ENCODE results near the gene KRTAP5-10. TPM values are rescaled to one million over a fixed set of nuclear protein-coding genes. Genes with fewer than 3 reads are reported as not detected.
"Not testable (repeated sequence)": the region's sequence is repeated elsewhere in the genome, so short reads cannot be mapped to it uniquely, and the experiment has no call there.

KRTAP5-10 gene
- total and polyA plus RNA-seq, 5 donors from 2014 or later: not detected

DNA sequence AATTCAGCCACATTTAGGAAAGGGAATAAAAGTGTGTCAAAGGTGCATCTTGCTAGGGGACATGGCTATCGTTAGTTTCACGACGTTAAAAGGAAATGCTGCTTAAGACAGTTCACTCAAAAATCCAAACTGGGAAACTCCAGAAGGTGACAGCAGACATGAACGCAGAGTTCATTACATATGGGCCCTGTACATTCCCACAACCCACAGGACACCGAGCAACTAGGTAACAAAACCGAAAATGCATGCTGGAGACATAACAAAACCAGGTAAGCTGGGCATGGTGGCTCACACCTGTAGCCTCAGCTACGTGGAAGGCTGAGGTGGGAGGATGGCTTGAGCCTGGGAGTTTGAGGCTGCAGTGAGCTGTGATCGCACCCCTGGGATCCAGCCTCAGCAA lies 2.3 kb downstream of the KRTAP5-10 start:
- not testable (repeated sequence) for DNase-seq; H3K4me1 ChIP-seq (ENCODE audit: control insufficient read depth, insufficient read depth, low read length, poor library complexity, severe bottlenecking); ATAC-seq (ENCODE audit: low read depth in 2 of 2); H3K9me3 Mint-ChIP-seq; H3K4me1 Mint-ChIP-seq; H3K4me3 Mint-ChIP-seq; H3K4me3 ChIP-seq (ENCODE audit: low read depth, low read length); H3K27me3 ChIP-seq (ENCODE audit: control insufficient read depth, insufficient read depth, low read length); H3K27ac Mint-ChIP-seq; H3K36me3 ChIP-seq (ENCODE audit: control insufficient read depth, insufficient read depth, low read length); H3K36me3 Mint-ChIP-seq; H3K9me3 ChIP-seq (ENCODE audit: control insufficient read depth in 2 of 2, low read length in 2 of 2); H3K27ac ChIP-seq (ENCODE audit: insufficient read depth, low read length, poor library complexity, severe bottlenecking)
- peaks cover 23% of the 10 kb centered on the region for H3K27me3 Mint-ChIP-seq

DNA sequence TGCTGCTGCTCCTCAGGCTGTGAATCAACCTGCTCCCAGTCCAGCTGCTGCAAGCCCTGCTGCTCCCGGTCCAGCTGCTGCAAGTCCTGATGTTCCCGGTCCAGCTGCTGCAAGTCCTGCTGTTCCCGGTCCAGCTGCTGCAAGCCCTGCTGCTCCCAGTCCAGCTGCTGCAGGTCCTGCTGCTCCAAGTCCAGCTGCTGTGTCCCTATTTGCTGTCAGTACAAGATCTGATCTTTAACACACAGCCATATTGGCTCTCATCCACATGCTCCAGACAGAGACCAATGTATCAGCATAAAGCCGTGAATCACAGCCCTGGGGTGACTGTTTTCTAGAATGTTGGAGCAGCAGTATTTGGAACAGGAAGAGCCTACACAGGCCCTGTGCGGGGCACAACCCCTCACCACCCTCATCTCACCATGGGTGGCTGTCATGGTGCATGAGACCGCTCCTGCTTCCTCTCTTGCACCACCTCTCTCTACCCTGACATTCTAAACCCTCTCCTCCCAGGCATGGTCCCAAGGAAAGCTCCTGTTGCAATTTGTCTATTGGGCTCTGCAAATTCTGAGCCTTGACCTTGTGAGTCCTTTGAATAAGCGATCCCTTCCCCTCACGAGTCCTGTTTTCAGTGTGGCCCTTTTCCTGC lies 3.5 kb downstream of the KRTAP5-10 start:
- no peak overlapping the region for H3K27ac ChIP-seq (ENCODE audit: insufficient read depth, low read length, poor library complexity, severe bottlenecking)
- H3K9me3 ChIP-seq (ENCODE audit: control insufficient read depth in 2 of 2, low read length in 2 of 2): no peaks in the 10 kb centered on the region
- peaks cover under 1% of the 10 kb centered on the region for H3K27me3 ChIP-seq (ENCODE audit: control insufficient read depth, insufficient read depth, low read length)
- Mint-ChIP-seq H3K4me3 (no peak overlapping the region), H3K4me1 (no peaks in the 10 kb centered on the region), H3K36me3 (no peaks in the 10 kb centered on the region), H3K9me3 (peaks cover 0 to 3% (median 0%) of the 10 kb centered on the region in 7 donors), H3K27ac (no peak overlapping the region), H3K27me3 (peaks cover 17% of the 10 kb centered on the region)
- DNase-seq (no peak), ATAC-seq (ENCODE audit: low read depth in 2 of 2) (no peak)
- H3K4me3 ChIP-seq (ENCODE audit: low read depth, low read length): no peak overlapping the region
- no peaks in the 10 kb centered on the region for H3K36me3 ChIP-seq (ENCODE audit: control insufficient read depth, insufficient read depth, low read length)
- no peaks in the 10 kb centered on the region for H3K4me1 ChIP-seq (ENCODE audit: control insufficient read depth, insufficient read depth, low read length, poor library complexity, severe bottlenecking)

DNA sequence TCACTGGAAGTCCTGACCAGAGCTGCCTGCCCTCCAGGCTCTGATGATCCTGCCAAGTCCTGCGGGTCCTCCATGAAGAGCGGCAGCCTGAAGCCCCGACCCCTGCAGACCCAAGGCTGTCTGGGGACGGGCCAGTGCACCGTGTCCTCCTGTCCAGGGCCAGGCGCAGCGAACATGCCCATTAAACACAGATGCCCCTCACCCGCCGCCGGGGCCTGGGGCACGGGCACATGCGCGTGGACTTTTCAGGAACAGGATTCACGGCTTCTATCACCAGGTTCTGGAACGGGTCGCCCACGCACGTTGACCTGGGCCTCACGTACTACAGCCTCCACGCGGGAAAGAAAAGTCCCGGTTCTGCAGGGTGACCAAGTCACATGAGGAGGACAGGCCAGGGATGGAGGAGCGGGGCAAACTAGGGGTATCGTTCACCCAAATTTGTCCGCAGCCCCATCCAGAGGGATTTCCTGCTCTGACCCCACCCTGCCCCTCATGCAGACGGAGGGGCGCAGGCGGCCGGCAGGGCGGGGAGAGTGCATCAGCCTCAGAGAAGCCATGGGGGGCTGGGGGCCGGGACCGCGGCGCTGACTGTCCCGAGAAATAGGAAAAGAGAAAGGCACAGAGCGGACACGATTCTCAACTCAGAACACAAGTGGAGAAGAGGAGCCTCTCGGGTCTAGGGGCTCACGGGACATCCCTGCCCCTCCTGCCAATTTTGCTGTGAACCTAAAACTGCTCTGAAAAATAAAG lies 5.9 kb downstream of the KRTAP5-10 start:
- not testable (repeated sequence) for H3K36me3 Mint-ChIP-seq; ATAC-seq (ENCODE audit: low read depth in 2 of 2); H3K27me3 Mint-ChIP-seq; H3K9me3 Mint-ChIP-seq; H3K4me1 Mint-ChIP-seq; H3K27me3 ChIP-seq (ENCODE audit: control insufficient read depth, insufficient read depth, low read length); H3K27ac Mint-ChIP-seq; H3K4me3 ChIP-seq (ENCODE audit: low read depth, low read length); H3K4me1 ChIP-seq (ENCODE audit: control insufficient read depth, insufficient read depth, low read length, poor library complexity, severe bottlenecking); H3K4me3 Mint-ChIP-seq; H3K27ac ChIP-seq (ENCODE audit: insufficient read depth, low read length, poor library complexity, severe bottlenecking); H3K36me3 ChIP-seq (ENCODE audit: control insufficient read depth, insufficient read depth, low read length); H3K9me3 ChIP-seq (ENCODE audit: control insufficient read depth in 2 of 2, low read length in 2 of 2); DNase-seq

DNA sequence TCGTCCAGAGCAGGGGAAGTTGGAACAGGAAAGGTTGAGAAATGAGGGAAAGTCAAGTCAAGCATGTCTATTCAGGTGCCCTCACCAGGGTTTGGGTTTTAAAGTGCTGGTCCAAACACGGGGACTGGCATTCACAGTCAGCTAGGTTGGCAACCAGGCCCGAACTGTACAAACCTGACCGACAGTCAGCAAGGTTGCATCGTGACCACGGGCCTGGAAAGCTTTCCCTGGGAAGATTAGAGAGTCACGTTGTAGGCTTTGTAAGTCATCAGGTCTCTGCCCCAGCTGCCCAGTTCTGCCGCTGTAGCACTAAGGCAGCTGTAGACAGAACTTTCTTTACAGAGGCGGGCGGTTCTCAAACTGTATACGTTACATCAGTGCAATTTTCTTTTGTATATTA lies 7.4 kb downstream of the KRTAP5-10 start:
- Histone ChIP-seq H3K4me1 (ENCODE audit: control insufficient read depth, insufficient read depth, low read length, poor library complexity, severe bottlenecking) (no peaks in the 10 kb centered on the region), H3K9me3 (ENCODE audit: control insufficient read depth in 2 of 2, low read length in 2 of 2) (no peaks in the 10 kb centered on the region), H3K4me3 (ENCODE audit: low read depth, low read length) (no peak overlapping the region), H3K36me3 (ENCODE audit: control insufficient read depth, insufficient read depth, low read length) (no peaks in the 10 kb centered on the region), H3K27ac (ENCODE audit: insufficient read depth, low read length, poor library complexity, severe bottlenecking) (no peak overlapping the region), H3K27me3 (ENCODE audit: control insufficient read depth, insufficient read depth, low read length) (no peaks in the 10 kb centered on the region)
- H3K27ac Mint-ChIP-seq: no peak overlapping the region
- no peak for ATAC-seq (ENCODE audit: low read depth in 2 of 2)
- H3K4me1 Mint-ChIP-seq: no peaks in the 10 kb centered on the region
- no peak overlapping the region for H3K4me3 Mint-ChIP-seq
- peaks cover 0 to 3% (median 0%) of the 10 kb centered on the region in 7 donors for H3K9me3 Mint-ChIP-seq
- peaks cover 4% of the 10 kb centered on the region for H3K27me3 Mint-ChIP-seq
- DNase-seq: no peak
- H3K36me3 Mint-ChIP-seq: no peaks in the 10 kb centered on the region

DNA sequence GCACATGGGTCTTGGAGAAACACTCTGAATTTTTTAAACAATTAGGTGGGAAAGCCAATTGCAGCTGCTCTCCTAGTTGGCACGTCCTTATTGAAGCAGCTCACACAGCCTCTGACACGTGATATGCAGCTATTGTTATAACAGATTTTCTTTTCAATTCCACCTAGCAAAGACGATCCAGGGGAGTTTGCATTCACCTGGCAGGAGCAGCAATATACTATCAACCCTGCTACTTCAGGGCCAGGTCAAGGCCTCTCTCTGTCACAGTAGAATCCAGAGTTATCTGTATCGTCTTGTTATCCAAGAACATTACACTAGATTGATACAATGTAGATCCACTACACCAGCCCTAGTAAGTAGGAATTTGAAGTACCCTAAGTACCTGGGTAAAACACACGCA lies 9.1 kb downstream of the KRTAP5-10 start:
- H3K36me3 ChIP-seq (ENCODE audit: control insufficient read depth, insufficient read depth, low read length): no peaks in the 10 kb centered on the region
- Mint-ChIP-seq H3K27me3 (peaks cover 4% of the 10 kb centered on the region), H3K4me3 (no peak overlapping the region), H3K4me1 (no peaks in the 10 kb centered on the region), H3K9me3 (peaks cover 0 to 3% (median 0%) of the 10 kb centered on the region in 7 donors), H3K36me3 (no peaks in the 10 kb centered on the region), H3K27ac (no peak overlapping the region)
- no peaks in the 10 kb centered on the region for H3K9me3 ChIP-seq (ENCODE audit: control insufficient read depth in 2 of 2, low read length in 2 of 2)
- no peaks in the 10 kb centered on the region for H3K27me3 ChIP-seq (ENCODE audit: control insufficient read depth, insufficient read depth, low read length)
- H3K4me3 ChIP-seq (ENCODE audit: low read depth, low read length): no peak overlapping the region
- H3K27ac ChIP-seq (ENCODE audit: insufficient read depth, low read length, poor library complexity, severe bottlenecking): no peak overlapping the region
- no peak for DNase-seq
- no peak for ATAC-seq (ENCODE audit: low read depth in 2 of 2)
- H3K4me1 ChIP-seq (ENCODE audit: control insufficient read depth, insufficient read depth, low read length, poor library complexity, severe bottlenecking): no peaks in the 10 kb centered on the region

DNA sequence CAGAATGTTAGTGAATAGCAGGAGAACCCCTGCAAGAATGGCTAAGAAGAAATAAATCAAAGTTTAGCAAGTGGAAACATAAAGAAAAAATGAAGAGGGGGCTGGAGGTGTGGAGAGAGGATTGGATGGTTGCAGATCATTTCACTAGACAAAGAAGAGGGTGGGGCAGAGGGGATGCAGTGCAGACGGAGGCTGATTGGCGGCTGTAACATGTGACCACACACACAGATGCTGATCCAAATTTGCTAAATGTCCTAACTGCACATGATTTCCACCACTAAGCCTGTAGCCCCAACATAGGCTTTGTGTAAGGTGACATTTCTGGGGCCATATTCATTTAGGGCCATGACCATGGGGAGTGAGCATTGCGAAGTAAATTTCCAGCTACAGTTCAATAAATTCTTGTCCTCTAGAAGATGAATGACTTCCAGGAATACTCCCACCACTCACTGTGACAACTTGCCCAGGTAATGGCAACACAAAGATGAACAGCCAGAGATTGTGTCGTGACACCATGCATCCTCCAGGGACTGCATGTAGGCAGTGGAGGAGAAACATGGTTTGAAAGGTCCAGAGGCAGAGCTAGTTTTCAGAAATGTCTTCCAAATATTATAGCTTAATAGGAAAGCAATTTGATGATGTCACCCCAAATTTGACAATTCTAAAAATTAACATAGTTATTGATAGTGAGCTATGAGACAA lies 10.5 kb downstream of the KRTAP5-10 start:
- ATAC-seq (ENCODE audit: low read depth in 2 of 2) (no peak), DNase-seq (no peak)
- Mint-ChIP-seq H3K36me3 (no peaks in the 10 kb centered on the region), H3K4me1 (peaks cover 0 to 2% (median 0%) of the 10 kb centered on the region in 4 donors), H3K27ac (peak overlapping the region in 1 of 3 donors; percentile 53), H3K4me3 (no peak overlapping the region), H3K9me3 (no peaks in the 10 kb centered on the region), H3K27me3 (no peaks in the 10 kb centered on the region)
- Histone ChIP-seq H3K36me3 (ENCODE audit: control insufficient read depth, insufficient read depth, low read length) (no peaks in the 10 kb centered on the region), H3K27ac (ENCODE audit: insufficient read depth, low read length, poor library complexity, severe bottlenecking) (no peak overlapping the region), H3K4me3 (ENCODE audit: low read depth, low read length) (no peak overlapping the region), H3K4me1 (ENCODE audit: control insufficient read depth, insufficient read depth, low read length, poor library complexity, severe bottlenecking) (no peaks in the 10 kb centered on the region), H3K27me3 (ENCODE audit: control insufficient read depth, insufficient read depth, low read length) (no peaks in the 10 kb centered on the region), H3K9me3 (ENCODE audit: control insufficient read depth in 2 of 2, low read length in 2 of 2) (no peaks in the 10 kb centered on the region)

DNA sequence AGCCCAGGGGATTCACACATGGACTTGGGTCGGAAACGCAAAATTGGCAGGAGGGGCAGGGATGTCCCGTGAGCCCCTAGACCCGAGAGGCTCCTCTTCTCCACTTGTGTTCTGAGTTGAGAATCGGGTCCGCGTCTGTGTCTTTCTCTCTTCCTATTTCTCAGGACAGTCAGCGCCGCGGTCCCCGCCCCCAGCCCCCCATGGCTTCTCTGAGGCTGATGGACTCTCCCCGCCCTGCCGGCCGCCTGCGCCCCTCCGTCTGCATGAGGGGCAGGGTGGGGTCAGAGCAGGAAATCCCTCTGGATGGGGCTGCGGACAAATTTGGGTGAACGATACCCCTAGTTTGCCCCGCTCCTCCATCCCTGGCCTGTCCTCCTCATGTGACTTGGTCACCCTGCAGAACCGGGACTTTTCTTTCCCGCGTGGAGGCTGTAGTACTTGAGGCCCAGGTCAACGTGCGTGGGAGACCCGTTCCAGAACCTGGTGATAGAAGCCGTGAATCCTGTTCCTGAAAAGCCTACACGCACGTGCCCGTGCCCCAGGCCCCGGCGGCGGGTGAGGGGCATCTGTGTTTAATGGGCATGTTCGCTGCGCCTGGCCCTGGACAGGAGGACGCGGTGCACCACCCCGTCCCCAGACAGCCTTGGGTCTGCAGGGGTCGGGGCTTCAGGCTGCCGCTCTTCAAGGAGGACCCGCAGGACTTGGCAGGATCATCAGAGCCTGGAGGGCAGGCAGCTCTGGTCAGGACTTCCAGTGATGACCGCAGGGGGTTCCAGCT lies 11.5 kb downstream of the KRTAP5-10 start:
- not testable (repeated sequence) for H3K4me1 ChIP-seq (ENCODE audit: control insufficient read depth, insufficient read depth, low read length, poor library complexity, severe bottlenecking); H3K36me3 Mint-ChIP-seq; ATAC-seq (ENCODE audit: low read depth in 2 of 2); H3K4me3 ChIP-seq (ENCODE audit: low read depth, low read length); H3K36me3 ChIP-seq (ENCODE audit: control insufficient read depth, insufficient read depth, low read length); H3K4me3 Mint-ChIP-seq; H3K27me3 Mint-ChIP-seq; H3K27me3 ChIP-seq (ENCODE audit: control insufficient read depth, insufficient read depth, low read length); H3K27ac Mint-ChIP-seq; H3K27ac ChIP-seq (ENCODE audit: insufficient read depth, low read length, poor library complexity, severe bottlenecking); H3K9me3 Mint-ChIP-seq; H3K4me1 Mint-ChIP-seq; DNase-seq; H3K9me3 ChIP-seq (ENCODE audit: control insufficient read depth in 2 of 2, low read length in 2 of 2)
